Tongue (tissue), 2 donors: Measurements from ENCODE around the gene C17orf100. TPM values are rescaled to one million over a fixed set of nuclear protein-coding genes. Genes with fewer than 3 reads are reported as not detected.

Experiments used
- DNase-seq: peaks from one replicate; pipeline ENCODE4 v3.0.0-alpha.2; 2015
- total RNA-seq: library from RNA; depleted of rRNA; stranded (reverse); fragments of >200 nt; gene quantifications from one replicate; pipeline ENCODE4 v1.2.3, GENCODE V29; 2014

The C17orf100 gene
- total RNA-seq, 1 donor from 2014 or later, result 0.72 TPM

GRCh38 chr17:6669479-6670212 is 18.1 kb downstream of the C17orf100 start:
- DNase-seq, result no peak

GRCh38 chr17:6670571-6670970 is 19.0 kb downstream of the C17orf100 start:
- DNase-seq, result no peak

- no peak for DNase-seq
These were observed 19.4 kb downstream of the C17orf100 start for GRCh38 chr17:6670999-6671398.

- DNase-seq, result no peak
These were observed 19.9 kb downstream of the C17orf100 start for GRCh38 chr17:6671431-6671830.

- DNase-seq, result no peak
These were observed 23.0 kb downstream of the C17orf100 start for GRCh38 chr17:6674586-6674985.

- no peak for DNase-seq
These were observed 23.8 kb downstream of the C17orf100 start for GRCh38 chr17:6675201-6675825.

GRCh38 chr17:6676802-6677157 is 25.2 kb downstream of the C17orf100 start:
- DNase-seq, result no peak

GRCh38 chr17:6677158-6677831 is 25.7 kb downstream of the C17orf100 start:
- peak; percentile 58 for DNase-seq

GRCh38 chr17:6677946-6678345 is 26.4 kb downstream of the C17orf100 start:
- DNase-seq, result no peak

- no peak for DNase-seq
These were observed 27.7 kb downstream of the C17orf100 start for GRCh38 chr17:6679241-6679640.

GRCh38 chr17:6681176-6681575 is 29.6 kb downstream of the C17orf100 start:
- DNase-seq, result no peak

GRCh38 chr17:6681671-6682070 is 30.1 kb downstream of the C17orf100 start:
- no peak for DNase-seq

GRCh38 chr17:6682339-6682738 is 30.8 kb downstream of the C17orf100 start:
- DNase-seq, result no peak

GRCh38 chr17:6683081-6683684 is 31.6 kb downstream of the C17orf100 start:
- DNase-seq, result no peak

GRCh38 chr17:6683730-6684459 is 32.3 kb downstream of the C17orf100 start:
- DNase-seq, result no peak

GRCh38 chr17:6684460-6684783 is 32.9 kb downstream of the C17orf100 start:
- DNase-seq, result no peak

- no peak for DNase-seq
These were observed 33.6 kb downstream of the C17orf100 start for GRCh38 chr17:6684881-6685767.

- no peak for DNase-seq
These were observed 34.5 kb downstream of the C17orf100 start for GRCh38 chr17:6686026-6686425.

GRCh38 chr17:6688944-6689343 is 37.4 kb downstream of the C17orf100 start:
- DNase-seq, result no peak

- DNase-seq, result no peak
These were observed 39.1 kb downstream of the C17orf100 start for GRCh38 chr17:6690641-6691040.

GRCh38 chr17:6691546-6691945 is 40.0 kb downstream of the C17orf100 start:
- no peak for DNase-seq
